Measurements from ENCODE around the gene MAD1L1.

Gene MAD1L1

DNA sequence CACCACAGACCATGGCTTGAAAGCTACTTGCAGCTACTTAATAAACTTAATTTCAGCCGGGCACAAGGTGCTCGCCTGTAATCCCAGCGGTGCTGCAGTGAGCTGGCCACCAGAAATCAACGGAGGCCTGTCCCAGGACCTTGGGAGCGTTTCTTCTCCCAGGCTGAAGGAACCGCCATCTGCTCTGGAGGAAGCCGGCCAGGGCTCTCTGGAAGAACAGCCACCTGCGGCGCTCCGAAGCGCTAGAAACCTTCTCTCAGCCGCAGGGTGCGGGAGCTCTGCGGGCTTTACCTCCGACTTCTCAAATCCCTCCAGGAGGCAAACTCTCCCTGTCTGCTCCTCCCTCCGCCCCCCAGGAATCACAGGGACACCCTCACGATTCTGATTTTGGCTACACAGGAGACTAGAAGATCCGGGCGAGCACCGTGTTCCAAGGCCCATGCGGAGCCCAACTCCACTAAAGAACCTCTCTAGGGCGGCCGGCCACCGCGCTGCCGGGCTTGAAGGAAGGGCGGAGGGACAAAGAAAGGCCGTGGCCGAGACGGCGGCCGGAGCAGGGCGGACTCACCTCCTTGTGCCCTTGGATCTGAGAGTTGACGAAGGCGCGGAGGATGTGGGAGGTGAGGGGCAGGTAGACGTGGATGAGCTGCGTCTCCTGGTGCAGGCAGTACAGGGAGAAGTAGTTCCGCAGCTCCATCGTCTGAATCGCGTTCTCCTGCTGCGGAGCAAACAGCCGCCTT lies 23.7 kb upstream of the MAD1L1 start:
- Histone ChIP-seq H3K27me3 (ENCODE audit: insufficient read depth, low read depth) (no peaks in the 10 kb centered on the region), H4K20me1 (ENCODE audit: insufficient read depth) (no peaks in the 10 kb centered on the region), H3K9ac (no peak overlapping the region), H3K4me3 (IDR thresholded peaks at IDR 0.05; ENCODE audit: insufficient read depth, low read depth, low read length) (no peak overlapping the region), H3K4me1 (ENCODE audit: low read depth, poor library complexity, severe bottlenecking) (no peaks in the 10 kb centered on the region), H3K4me2 (no peak overlapping the region), H2AFZ (ENCODE audit: low read depth) (no peak overlapping the region), H3K79me2 (ENCODE audit: insufficient read depth, low read depth) (no peaks in the 10 kb centered on the region), H3K27ac (no peak overlapping the region), H3K36me3 (ENCODE audit: insufficient read depth) (no peaks in the 10 kb centered on the region)
- TF ChIP-seq, protein P1, sequence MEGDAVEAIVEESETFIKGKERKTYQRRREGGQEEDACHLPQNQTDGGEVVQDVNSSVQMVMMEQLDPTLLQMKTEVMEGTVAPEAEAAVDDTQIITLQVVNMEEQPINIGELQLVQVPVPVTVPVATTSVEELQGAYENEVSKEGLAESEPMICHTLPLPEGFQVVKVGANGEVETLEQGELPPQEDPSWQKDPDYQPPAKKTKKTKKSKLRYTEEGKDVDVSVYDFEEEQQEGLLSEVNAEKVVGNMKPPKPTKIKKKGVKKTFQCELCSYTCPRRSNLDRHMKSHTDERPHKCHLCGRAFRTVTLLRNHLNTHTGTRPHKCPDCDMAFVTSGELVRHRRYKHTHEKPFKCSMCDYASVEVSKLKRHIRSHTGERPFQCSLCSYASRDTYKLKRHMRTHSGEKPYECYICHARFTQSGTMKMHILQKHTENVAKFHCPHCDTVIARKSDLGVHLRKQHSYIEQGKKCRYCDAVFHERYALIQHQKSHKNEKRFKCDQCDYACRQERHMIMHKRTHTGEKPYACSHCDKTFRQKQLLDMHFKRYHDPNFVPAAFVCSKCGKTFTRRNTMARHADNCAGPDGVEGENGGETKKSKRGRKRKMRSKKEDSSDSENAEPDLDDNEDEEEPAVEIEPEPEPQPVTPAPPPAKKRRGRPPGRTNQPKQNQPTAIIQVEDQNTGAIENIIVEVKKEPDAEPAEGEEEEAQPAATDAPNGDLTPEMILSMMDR (conservative IDR thresholded peaks at IDR 0.05; ENCODE audit: low read depth, low read length): no peak

DNA sequence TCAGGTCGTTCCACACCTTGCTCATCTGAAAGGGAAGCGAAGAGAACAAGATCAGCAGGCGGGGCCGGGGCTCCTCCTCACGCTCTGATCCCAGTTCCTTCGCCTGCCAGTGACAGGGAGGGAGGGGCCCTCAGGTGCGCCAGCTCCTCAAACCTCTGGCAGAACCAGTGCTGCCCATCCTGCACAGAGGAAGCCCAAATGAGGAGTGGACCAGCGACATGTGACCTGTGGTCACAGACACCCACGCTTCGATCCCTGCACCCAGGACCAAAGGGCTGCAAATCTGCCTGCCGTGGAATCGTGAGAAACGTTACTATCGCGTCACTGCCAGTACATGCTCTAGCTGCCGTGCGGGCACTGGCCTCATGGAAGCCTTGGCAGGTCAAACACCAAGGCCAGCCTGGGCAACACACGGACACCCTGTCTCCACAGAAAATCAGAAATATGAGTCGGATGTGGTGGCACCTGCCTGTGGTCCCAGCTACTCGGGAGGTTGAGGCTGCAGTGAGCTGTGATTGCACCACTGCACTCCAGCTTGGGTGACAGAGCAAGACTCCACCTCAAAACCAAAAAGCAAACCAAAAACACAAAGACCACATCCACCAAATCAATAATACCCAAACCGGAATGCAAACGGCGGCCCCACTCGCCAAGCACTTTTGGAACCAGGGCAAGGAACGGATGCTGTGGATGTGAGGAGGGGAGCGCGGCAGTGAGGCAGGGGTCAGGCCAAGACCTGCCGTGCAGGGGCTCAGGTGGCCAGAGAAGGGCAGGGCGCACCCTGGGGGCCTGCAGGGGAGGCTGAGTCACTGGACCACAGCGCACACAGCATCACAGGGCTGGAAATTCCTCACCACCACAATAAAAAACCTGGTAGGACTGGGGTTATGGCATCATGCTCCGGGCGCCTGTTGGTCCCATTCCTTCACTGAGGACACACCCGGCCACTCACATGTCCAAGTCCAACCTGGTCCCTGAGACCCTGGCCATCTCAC lies 22.7 kb upstream of the MAD1L1 start:
- Histone ChIP-seq H3K4me3 (IDR thresholded peaks at IDR 0.05; ENCODE audit: insufficient read depth, low read depth, low read length) (no peak overlapping the region), H4K20me1 (ENCODE audit: insufficient read depth) (no peaks in the 10 kb centered on the region), H3K27ac (no peak overlapping the region), H3K79me2 (ENCODE audit: insufficient read depth, low read depth) (no peaks in the 10 kb centered on the region), H2AFZ (ENCODE audit: low read depth) (no peak overlapping the region), H3K4me1 (ENCODE audit: low read depth, poor library complexity, severe bottlenecking) (no peaks in the 10 kb centered on the region), H3K4me2 (no peak overlapping the region), H3K9ac (no peak overlapping the region), H3K27me3 (ENCODE audit: insufficient read depth, low read depth) (no peaks in the 10 kb centered on the region), H3K36me3 (ENCODE audit: insufficient read depth) (no peaks in the 10 kb centered on the region)
- TF ChIP-seq, protein P1 (conservative IDR thresholded peaks at IDR 0.05; ENCODE audit: low read depth, low read length): no peak

DNA sequence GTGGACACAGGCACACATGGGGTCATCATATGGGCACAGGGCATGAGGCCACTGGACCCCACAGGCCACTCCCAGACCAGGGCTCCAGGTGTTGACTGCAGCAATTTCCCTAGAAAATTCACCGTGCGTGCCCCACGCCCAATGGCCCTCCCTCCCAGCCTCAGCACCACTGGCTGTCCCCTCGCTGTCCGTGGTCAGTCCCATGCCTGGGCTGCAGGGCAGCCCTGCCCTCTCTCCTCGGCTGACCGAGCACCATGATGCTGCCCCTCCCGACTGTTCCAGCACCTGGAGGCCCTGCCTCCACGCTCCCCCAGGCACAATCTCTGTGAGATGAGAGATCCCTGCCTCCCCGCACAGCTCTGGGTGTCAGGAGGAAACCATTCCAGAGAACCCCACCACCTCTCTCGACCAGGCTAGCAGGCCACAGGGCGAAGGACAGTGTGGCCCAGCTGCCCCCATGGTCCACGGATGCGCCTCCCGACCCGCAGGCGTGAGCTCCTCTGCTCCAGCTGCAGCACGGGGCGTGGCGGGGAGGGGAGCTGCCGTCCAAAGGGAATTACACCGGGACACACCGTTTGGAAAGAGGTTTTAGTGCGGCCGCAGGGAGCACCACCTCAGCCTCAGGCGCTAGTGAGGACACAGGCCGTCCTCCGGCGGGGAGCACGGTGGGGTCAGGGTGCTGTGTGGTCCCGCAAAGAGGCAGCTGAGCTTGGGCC lies 21.8 kb upstream of the MAD1L1 start:
- H3K4me2 ChIP-seq: no peak overlapping the region
- H3K36me3 ChIP-seq (ENCODE audit: insufficient read depth): no peaks in the 10 kb centered on the region
- H3K27me3 ChIP-seq (ENCODE audit: insufficient read depth, low read depth): no peaks in the 10 kb centered on the region
- H2AFZ ChIP-seq (ENCODE audit: low read depth): no peak overlapping the region
- no peak overlapping the region for H3K27ac ChIP-seq
- no peak overlapping the region for H3K9ac ChIP-seq
- H4K20me1 ChIP-seq (ENCODE audit: insufficient read depth): no peaks in the 10 kb centered on the region
- no peak overlapping the region for H3K4me3 ChIP-seq (IDR thresholded peaks at IDR 0.05; ENCODE audit: insufficient read depth, low read depth, low read length)
- TF ChIP-seq, protein P1 (conservative IDR thresholded peaks at IDR 0.05; ENCODE audit: low read depth, low read length): no peak
- H3K79me2 ChIP-seq (ENCODE audit: insufficient read depth, low read depth): no peaks in the 10 kb centered on the region
- no peaks in the 10 kb centered on the region for H3K4me1 ChIP-seq (ENCODE audit: low read depth, poor library complexity, severe bottlenecking)

DNA sequence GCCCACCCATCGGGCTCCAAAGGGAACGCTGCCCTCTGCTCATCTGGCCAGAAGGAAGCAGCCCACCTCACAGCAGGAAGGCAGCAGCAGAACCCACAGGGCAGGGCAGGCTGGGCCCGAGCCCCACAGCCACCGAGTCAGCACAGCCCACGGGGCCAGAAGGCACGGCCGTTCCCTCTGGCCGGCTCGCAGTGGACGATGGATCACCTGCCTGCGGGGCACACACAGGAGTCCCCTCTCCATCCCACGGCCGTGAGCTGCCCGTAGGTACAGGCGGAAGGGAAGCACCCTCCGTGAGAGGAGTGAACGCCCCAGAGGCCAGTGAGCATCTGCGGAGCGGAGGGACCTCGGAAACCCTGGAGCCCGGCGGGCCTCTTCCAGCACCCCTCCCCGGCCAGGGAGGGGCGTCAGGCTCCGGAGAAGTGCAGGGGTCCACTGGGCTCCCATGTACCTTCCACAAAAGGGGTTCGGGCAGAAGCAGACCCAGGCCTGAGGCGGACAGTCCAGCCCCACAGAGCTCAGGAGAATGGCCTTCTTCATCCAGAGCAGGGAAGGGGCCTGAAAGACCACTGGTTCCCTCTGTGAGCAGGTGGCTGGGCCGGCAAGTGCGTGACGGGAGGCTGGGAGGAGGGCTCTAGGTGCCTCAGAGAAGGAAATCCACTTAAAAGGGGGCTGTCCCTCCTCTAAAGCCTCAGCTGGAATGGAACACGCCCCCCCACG lies 20.9 kb upstream of the MAD1L1 start:
- Histone ChIP-seq H3K4me2 (no peak overlapping the region), H3K27me3 (ENCODE audit: insufficient read depth, low read depth) (no peaks in the 10 kb centered on the region)

More for the DNA sequence above, 20.9 kb upstream of the MAD1L1 start:
- H2AFZ ChIP-seq (ENCODE audit: low read depth): no peak overlapping the region
- H3K9ac ChIP-seq: no peak overlapping the region
- H4K20me1 ChIP-seq (ENCODE audit: insufficient read depth): no peaks in the 10 kb centered on the region
- TF ChIP-seq, protein P1 (conservative IDR thresholded peaks at IDR 0.05; ENCODE audit: low read depth, low read length): no peak
- no peak overlapping the region for H3K4me3 ChIP-seq (IDR thresholded peaks at IDR 0.05; ENCODE audit: insufficient read depth, low read depth, low read length)
- H3K36me3 ChIP-seq (ENCODE audit: insufficient read depth): no peaks in the 10 kb centered on the region
- no peaks in the 10 kb centered on the region for H3K79me2 ChIP-seq (ENCODE audit: insufficient read depth, low read depth)
- no peak overlapping the region for H3K27ac ChIP-seq
- no peaks in the 10 kb centered on the region for H3K4me1 ChIP-seq (ENCODE audit: low read depth, poor library complexity, severe bottlenecking)
